GM23338 (cell line): ENCODE measurements around the gene SMR3B.

Experiments used
- CREB1 ChIP-seq: fragments of 250-450 bp; sonication (Bioruptor Pico); IDR thresholded peaks from 2 replicates; pipeline ENCODE4 v1.5.0; 2020; ENCODE audit warnings: low read depth, mild to moderate bottlenecking, moderate library complexity
- CTCF ChIP-seq, 2 experiments: fragments of 200-600 bp in 1 of 2; sonication (generic) in 1 of 2; conservative IDR thresholded peaks; 2 replicates each; pipeline versions ENCODE4 v1.5.1 to v1.6.1; 2016 to 2017; ENCODE audit warnings: antibody characterized with exemption in 2 of 2, low read depth in 2 of 2, mild to moderate bottlenecking in 2 of 2, moderate library complexity in 1 of 2
- ETS1 ChIP-seq: IDR thresholded peaks from 2 replicates; pipeline ENCODE4 v1.6.1; 2016; ENCODE audit warnings: antibody characterized with exemption
- EZH2 ChIP-seq: fragments of 200-600 bp; sonication (generic); IDR thresholded peaks from one replicate; pipeline ENCODE4 v1.8.0; 2017; ENCODE audit warnings: antibody characterized with exemption, mild to moderate bottlenecking, low read depth; ENCODE audit not compliant: unreplicated experiment
- EZH2phosphoT487 ChIP-seq: fragments of 200-600 bp; sonication (generic); IDR thresholded peaks from one replicate; pipeline ENCODE4 v1.8.1; 2018; ENCODE audit warnings: antibody characterized with exemption; ENCODE audit not compliant: unreplicated experiment
- POLR2AphosphoS5 ChIP-seq: IDR thresholded peaks from 2 replicates; pipeline ENCODE4 v1.6.1; 2016; ENCODE audit warnings: antibody characterized with exemption, low read depth
- REST ChIP-seq: IDR thresholded peaks from one replicate; pipeline ENCODE4 v1.6.1; 2018; ENCODE audit warnings: antibody characterized with exemption; ENCODE audit not compliant: unreplicated experiment
- STAT1 ChIP-seq: IDR thresholded peaks from one replicate; pipeline ENCODE4 v1.6.1; 2016; ENCODE audit warnings: antibody characterized with exemption; ENCODE audit not compliant: unreplicated experiment
- ZNF114 ChIP-seq: fragments of 250-450 bp; sonication (Bioruptor Pico); IDR thresholded peaks from 2 replicates; pipeline ENCODE4 v1.5.0; 2020; ENCODE audit warnings: mild to moderate bottlenecking, moderate library complexity

GRCh38 chr4:70399319-70399718 is 16.4 kb downstream of the SMR3B start:
- TF ChIP-seq CTCF (conservative IDR thresholded peaks at IDR 0.05; ENCODE audit: low read depth in 2 of 2), result no peak
- TF ChIP-seq EZH2phosphoT487, result no peak
- TF ChIP-seq EZH2, result no peak
- TF ChIP-seq POLR2AphosphoS5, result no peak
- TF ChIP-seq CREB1 (CRISPR knock-in tag), result no peak
- TF ChIP-seq ETS1, result no peak
- TF ChIP-seq REST, result no peak
- no peak for TF ChIP-seq ZNF114 (CRISPR knock-in tag)
- no peak for TF ChIP-seq STAT1
